Measurements from ENCODE around the gene GALK2.
"Not testable (repeated sequence)": the region's sequence is repeated elsewhere in the genome, so short reads cannot be mapped to it uniquely, and the experiment has no call there.

Gene GALK2

DNA sequence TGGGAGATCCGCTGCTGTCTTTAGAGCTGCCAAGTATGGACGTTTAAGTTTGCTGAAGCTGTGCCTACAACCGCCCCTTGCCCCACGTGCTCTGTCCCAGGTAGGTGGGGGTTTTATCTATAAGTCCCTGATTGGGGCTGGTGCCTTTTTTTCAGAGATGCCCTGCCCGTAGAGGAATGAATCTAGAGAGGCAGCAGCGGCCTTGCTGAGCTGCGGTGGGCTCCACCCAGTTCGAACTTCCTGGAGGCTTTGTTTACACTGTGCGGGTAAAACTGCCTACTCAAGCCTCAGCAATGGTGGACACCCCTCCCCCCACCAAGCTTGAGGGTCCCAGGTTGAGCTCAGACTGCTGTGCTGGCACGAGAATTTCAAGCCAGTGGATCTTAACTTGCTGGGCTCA is 169.6 kb downstream of the GALK2 start:
- DNase-seq (ENCODE audit: low read depth, low spot score): no peak

GRCh38 chr15:49343546-49343945 is 173.5 kb downstream of the GALK2 start:
- DNase-seq (ENCODE audit: low read depth, low spot score): no peak

DNA sequence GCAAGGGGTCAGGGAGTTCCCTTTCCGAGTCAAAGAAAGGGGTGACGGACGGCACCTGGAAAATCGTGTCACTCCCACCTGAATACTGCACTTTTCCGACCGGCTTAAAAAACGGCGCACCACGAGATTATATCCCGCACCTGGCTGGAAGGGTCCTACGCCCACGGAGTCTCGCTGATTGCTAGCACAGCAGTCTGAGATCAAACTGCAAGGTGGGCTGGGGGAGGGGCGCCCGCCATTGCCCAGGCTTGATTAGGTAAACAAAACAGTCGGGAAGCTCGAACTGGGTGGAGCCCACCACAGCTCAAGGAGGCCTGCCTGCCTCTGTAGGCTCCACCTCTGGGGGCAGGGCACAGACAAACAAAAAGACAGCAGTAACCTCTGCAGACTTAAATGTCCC is 184.4 kb downstream of the GALK2 start:
- not testable (repeated sequence) for DNase-seq (ENCODE audit: low read depth, low spot score)

DNA sequence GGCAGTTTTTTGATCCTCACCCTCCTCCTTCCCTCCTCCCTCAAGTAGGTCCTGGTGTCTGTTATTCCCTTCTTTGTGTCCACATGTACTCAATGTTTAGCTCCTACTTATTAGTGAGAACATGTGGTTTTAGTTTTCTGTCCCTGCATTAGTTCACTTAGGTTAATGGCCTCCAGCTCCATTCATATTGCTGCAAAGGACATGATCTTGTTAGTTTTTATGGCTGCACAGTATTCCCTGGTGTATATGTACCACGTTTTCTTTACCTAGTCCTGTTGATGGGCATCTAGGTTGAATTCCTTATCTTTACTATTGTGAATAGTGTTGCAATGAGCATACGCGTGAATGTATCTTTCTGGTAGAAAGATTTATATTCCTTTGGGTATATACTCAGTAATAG is 191.3 kb downstream of the GALK2 start:
- no peak for DNase-seq (ENCODE audit: low read depth, low spot score)

- no peak for DNase-seq (ENCODE audit: low read depth, low spot score)
Observed at GRCh38 chr15:49366496-49366895, 196.4 kb downstream of the GALK2 start.

- no peak for DNase-seq (ENCODE audit: low read depth, low spot score)
Observed at GRCh38 chr15:49370782-49371181, 200.7 kb downstream of the GALK2 start.

DNA sequence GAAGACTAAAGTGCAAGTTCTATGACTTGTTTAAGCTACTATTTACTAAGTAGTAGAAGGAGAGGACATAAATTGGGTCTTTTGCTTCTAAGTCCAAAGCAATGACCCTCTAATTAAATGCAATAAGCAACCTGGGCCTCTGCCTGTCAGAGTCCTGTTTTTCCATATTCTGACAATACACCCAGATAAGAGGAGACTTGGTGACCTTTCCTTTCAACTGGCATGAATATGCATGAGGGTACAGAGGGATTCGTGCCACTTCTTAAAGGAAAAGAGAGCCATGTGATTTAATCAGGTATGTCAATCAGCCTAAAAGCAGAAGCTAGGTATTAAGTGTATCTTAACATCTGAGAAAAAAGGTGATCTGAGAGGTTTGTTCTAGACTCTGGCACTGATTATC is 202.3 kb downstream of the GALK2 start:
- DNase-seq (ENCODE audit: low read depth, low spot score): no peak

DNA sequence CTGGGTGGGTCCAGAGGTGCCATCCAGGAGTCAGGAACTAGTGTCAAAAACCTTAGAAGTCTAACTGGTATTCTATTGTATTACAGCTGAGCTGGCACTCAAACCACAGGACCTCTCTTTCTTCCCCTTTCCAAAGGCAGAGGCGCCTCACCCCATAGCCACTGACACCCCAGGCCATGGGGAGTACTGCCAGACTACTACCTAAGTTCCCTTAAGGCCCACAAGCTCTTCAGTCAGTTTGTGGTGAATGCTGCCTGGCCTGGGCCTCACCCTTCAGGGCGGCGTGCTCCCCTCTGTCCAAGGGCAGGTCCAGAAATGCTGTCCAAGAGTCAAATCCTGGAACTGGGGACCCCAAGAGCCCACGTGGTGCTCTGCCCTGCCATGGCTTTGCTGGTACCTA is 209.9 kb downstream of the GALK2 start:
- no peak for DNase-seq (ENCODE audit: low read depth, low spot score)

GRCh38 chr15:49380912-49381311 is 210.9 kb downstream of the GALK2 start:
- DNase-seq (ENCODE audit: low read depth, low spot score): no peak

Data from brain pericyte (primary cell).